Small intestine (tissue), 7 donors: Measurements from ENCODE around the gene ANXA11. TPM values are rescaled to one million over a fixed set of nuclear protein-coding genes. Genes with fewer than 3 reads are reported as not detected.
"Not testable (repeated sequence)": the region's sequence is repeated elsewhere in the genome, so short reads cannot be mapped to it uniquely, and the experiment has no call there.

Experiments used
- DNase-seq, 2 donors: peaks; one replicate each; pipeline versions ENCODE4 v3.0.0 to v3.0.0-alpha.2; 2013
- FAIRE-seq: peaks from 2 replicates; lab custom pipeline; 2012; peaks lifted over from hg19 to GRCh38; lab: Jason Lieb, UNC
- H3K27ac ChIP-seq, 3 donors: one replicate each; pipeline ENCODE4 v1.5.1; 2013; ENCODE audit warnings: low read length in 2 of 3, mild to moderate bottlenecking in 2 of 3, control low read depth in 1 of 3, inconsistent platforms in 1 of 3, low read depth in 1 of 3, moderate library complexity in 1 of 3
- H3K27me3 ChIP-seq, 3 donors: one replicate each; pipeline ENCODE4 v1.6.1; 2013; ENCODE audit warnings: low read length in 3 of 3, inconsistent platforms in 1 of 3; ENCODE audit not compliant: control insufficient read depth in 3 of 3, insufficient read depth in 3 of 3
- H3K36me3 ChIP-seq, 3 donors: one replicate each; pipeline ENCODE4 v1.6.1; 2013; ENCODE audit warnings: low read length in 3 of 3, inconsistent platforms in 1 of 3, low read depth in 1 of 3, mild to moderate bottlenecking in 1 of 3, moderate library complexity in 1 of 3; ENCODE audit not compliant: control insufficient read depth in 3 of 3, insufficient read depth in 2 of 3
- H3K4me1 ChIP-seq, 3 donors: one replicate each; pipeline ENCODE4 v1.6.1; 2013; ENCODE audit warnings: low read length in 2 of 3, inconsistent platforms in 1 of 3, low read depth in 1 of 3, mild to moderate bottlenecking in 1 of 3, moderate library complexity in 1 of 3; ENCODE audit not compliant: control insufficient read depth in 3 of 3, insufficient read depth in 2 of 3
- H3K4me3 ChIP-seq, 3 donors: one replicate each; pipeline ENCODE4 v1.5.1; 2013; ENCODE audit warnings: low read length in 3 of 3, control low read depth in 1 of 3, inconsistent platforms in 1 of 3, low read depth in 1 of 3, mild to moderate bottlenecking in 1 of 3, moderate library complexity in 1 of 3
- H3K9me3 ChIP-seq, 2 donors: one replicate each; pipeline ENCODE4 v1.6.1; 2013; ENCODE audit warnings: low read depth in 1 of 2, low read length in 1 of 2; ENCODE audit not compliant: control insufficient read depth in 2 of 2, insufficient read depth in 1 of 2
- WGBS, 3 donors: extraction: QIAGEN DNeasy Blood & Tissue Kit; methylation state at CpG; one replicate each; pipeline ENCODE4 v1.1.7; 2013; 5-methylcytosine and 5-hydroxymethylcytosine counted together
- polyA plus RNA-seq, 4 donors: library from polyadenylated mRNA; stranded (reverse) in 3 of 4; unstranded in 1 of 4; fragments of 200-250 nt in 3 of 4; fragments of 120-200 nt in 1 of 4; gene quantifications; one replicate each; pipeline versions ENCODE4 v1.2.1 to v1.2.3, GENCODE V29; 2013
- donor health status: healthy with polysubstance abuse.
- donor health status: control.
- donor health status: control.
- donor health status: Bipolar disorder and iron deficiency.
- donor health status: healthy.

The ANXA11 gene
- polyA plus RNA-seq, 4 donors, result 110 to 363 (median 209) TPM

- H3K27me3 ChIP-seq, FAIRE-seq: not testable (repeated sequence)
- WGBS, 3 donors, result 44 to 67% (median 55%) methylated on average over 3 of the region's 4 CpGs
Observed at GRCh38 chr10:80249906-80250305, 44.6 kb upstream of the ANXA11 start.

GRCh38 chr10:80247611-80248010 lies 42.3 kb upstream of the ANXA11 start:
- 95 to 96% (median 95%) methylated on average over 12 to 18 of the region's 20 CpGs for WGBS, 3 donors
- not testable (repeated sequence) for H3K27me3 ChIP-seq, H3K4me1 ChIP-seq, H3K4me3 ChIP-seq, H3K27ac ChIP-seq, DNase-seq, H3K36me3 ChIP-seq, H3K9me3 ChIP-seq, FAIRE-seq

More at GRCh38 chr10:80249906-80250305, 44.6 kb upstream of the ANXA11 start:
- DNase-seq, H3K4me3 ChIP-seq, H3K27ac ChIP-seq, H3K36me3 ChIP-seq, H3K9me3 ChIP-seq, H3K4me1 ChIP-seq: not testable (repeated sequence)

- WGBS, 3 donors, result 83 to 89% (median 85%) methylated on average over 3 of the region's 3 CpGs
- not testable (repeated sequence) for FAIRE-seq
Observed at GRCh38 chr10:80244371-80244770, 39.0 kb upstream of the ANXA11 start.

GRCh38 chr10:80242341-80242740 lies 37.0 kb upstream of the ANXA11 start:
- H3K27me3 ChIP-seq, H3K9me3 ChIP-seq, H3K4me3 ChIP-seq, DNase-seq, FAIRE-seq, H3K4me1 ChIP-seq, H3K36me3 ChIP-seq, H3K27ac ChIP-seq: not testable (repeated sequence)
- 20 to 53% methylated on average over 2 of the region's 4 CpGs; no CpG with 5 or more reads in 1 of the 3 donors for WGBS, 3 donors

More at GRCh38 chr10:80244371-80244770, 39.0 kb upstream of the ANXA11 start:
- H3K4me3 ChIP-seq, H3K36me3 ChIP-seq, H3K27me3 ChIP-seq, H3K9me3 ChIP-seq, DNase-seq, H3K27ac ChIP-seq, H3K4me1 ChIP-seq: not testable (repeated sequence)

- FAIRE-seq, DNase-seq, H3K9me3 ChIP-seq, H3K4me1 ChIP-seq, H3K27me3 ChIP-seq, H3K27ac ChIP-seq, H3K36me3 ChIP-seq, H3K4me3 ChIP-seq: not testable (repeated sequence)
- WGBS, 3 donors, result 88 to 94% (median 92%) methylated on average over 4 to 5 of the region's 5 CpGs
Observed at GRCh38 chr10:80236457-80236856, 31.1 kb upstream of the ANXA11 start.

GRCh38 chr10:80234331-80235235 lies 29.2 kb upstream of the ANXA11 start:
- not testable (repeated sequence) for H3K4me3 ChIP-seq, H3K27me3 ChIP-seq, H3K9me3 ChIP-seq, H3K4me1 ChIP-seq, DNase-seq, H3K36me3 ChIP-seq, FAIRE-seq, H3K27ac ChIP-seq
- WGBS, 3 donors, result 69 to 76% (median 73%) methylated on average over 11 of the region's 11 CpGs

GRCh38 chr10:80233871-80234270 lies 28.5 kb upstream of the ANXA11 start:
- H3K4me3 ChIP-seq, H3K9me3 ChIP-seq, H3K36me3 ChIP-seq, H3K27me3 ChIP-seq, DNase-seq, H3K4me1 ChIP-seq, H3K27ac ChIP-seq, FAIRE-seq: not testable (repeated sequence)
- WGBS, 3 donors, result 78 to 100% (median 96%) methylated on average over 1 of the region's 1 CpG

- not testable (repeated sequence) for H3K27me3 ChIP-seq, H3K9me3 ChIP-seq, H3K4me1 ChIP-seq, FAIRE-seq, H3K4me3 ChIP-seq, DNase-seq, H3K36me3 ChIP-seq, H3K27ac ChIP-seq
- 70 to 91% (median 75%) methylated on average over 4 of the region's 4 CpGs for WGBS, 3 donors
Observed at GRCh38 chr10:80226723-80227122, 21.4 kb upstream of the ANXA11 start.
